Measurements from ENCODE around the gene PARD3.

PARD3 gene

DNA sequence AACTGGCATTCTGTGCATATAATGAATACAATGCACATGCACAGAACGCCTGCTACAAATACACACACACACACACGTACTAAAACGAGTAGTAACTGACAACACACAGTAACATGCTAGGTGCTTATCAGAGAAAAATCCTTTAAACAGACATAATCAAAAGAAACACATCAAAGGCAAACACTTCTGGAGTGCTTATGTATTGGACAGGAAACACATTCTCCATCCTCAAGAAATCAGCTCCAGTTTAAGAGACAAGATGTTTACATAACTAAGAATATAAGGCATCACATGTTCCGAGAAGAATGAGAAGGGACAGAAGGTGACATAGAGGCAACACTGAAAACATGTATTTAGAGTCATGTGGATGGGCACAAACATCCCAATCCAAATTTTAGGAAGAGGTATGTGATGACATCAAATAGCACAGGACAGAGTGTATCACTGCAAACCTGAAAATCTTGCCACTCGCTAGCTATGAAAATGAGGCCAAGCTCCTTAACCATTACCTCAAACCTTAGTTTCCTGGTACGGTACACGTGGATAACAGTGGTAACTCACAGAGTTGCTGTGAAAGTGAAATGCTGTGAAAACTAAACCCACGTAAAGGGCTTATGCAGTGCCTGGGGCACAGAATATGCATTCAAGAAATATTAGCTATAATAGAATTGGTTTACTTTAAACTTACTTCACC, 619.6 kb downstream of the PARD3 start:
- DNase-seq, result no peak

DNA sequence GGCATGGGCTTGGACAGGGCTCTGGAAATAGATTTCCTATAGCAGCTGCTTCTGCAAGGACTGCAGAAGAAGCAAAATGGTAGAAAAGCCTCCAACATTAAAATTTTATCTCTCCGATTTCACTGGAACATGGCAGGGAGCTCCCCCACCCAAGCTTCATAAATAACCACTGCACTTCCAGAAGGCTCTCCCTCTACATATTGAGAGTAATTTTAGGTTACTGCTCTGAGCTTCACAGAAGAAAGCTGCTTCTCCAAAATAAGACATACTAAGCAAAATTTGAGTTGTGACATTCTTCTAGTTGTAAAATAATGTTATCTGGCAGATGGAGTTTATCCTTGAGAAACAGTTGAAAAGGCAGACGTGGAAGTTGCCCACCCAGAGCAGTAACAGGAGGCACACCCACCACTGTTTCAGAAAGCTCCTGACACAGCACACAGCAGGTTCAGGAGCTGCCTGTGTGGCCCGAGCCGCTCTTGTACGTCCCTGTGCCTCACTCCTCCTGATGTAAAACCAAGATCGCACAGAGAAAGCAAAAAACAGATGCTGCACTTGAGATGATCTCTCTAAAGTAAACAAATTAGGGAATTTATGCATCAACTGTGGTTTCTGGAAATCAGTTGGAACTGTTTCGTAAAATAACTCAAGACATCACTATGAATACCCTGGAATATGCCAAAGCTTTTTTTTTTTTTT, 621.0 kb downstream of the PARD3 start:
- DNase-seq, result no peak

- DNase-seq, result no peak
Observed at GRCh38 chr10:34192646-34193045, 622.5 kb downstream of the PARD3 start.

DNA sequence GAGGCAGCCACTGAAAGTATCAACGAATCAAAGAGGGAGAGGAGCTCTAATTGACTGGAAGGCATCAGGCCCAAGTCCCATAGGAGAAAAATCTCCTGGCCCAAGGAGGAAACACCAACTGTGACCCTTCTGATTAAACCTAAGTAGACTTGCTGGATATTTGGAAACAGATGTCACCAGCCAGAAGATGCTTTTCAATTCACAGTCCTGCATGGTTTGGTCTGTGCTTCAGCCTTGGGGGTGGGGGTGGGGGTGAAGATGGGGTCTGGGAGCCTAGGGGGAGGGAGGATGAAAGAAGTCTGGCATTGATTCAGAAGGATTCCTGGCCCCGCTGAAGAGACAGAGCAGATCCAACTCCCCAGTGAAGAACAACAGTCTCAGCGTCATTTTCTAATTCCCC, 623.7 kb downstream of the PARD3 start:
- no peak for DNase-seq

- no peak for DNase-seq
Observed at GRCh38 chr10:34190580-34190979, 624.5 kb downstream of the PARD3 start.

GRCh38 chr10:34189830-34190229, 625.3 kb downstream of the PARD3 start:
- DNase-seq, result no peak

DNA sequence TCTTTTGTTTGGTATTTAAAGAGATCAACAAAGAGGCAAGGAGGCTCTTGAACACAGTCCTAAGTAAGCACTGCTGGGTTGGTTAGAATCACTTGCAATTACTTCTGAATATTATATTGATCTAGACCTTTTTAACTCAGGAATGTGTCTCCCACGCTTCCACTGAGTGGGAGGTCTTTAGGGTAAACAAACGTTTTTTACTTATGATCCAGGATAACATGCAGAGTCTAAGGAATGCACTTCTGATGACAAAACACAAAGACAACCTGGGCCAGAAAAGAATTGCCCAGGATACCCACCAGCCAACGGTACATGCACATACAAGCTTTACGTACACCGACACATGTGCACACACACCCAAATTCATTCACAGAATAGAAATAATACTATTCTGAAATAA, 626.9 kb downstream of the PARD3 start:
- no peak for DNase-seq

- DNase-seq, result no peak
Observed at GRCh38 chr10:34187201-34187600, 627.9 kb downstream of the PARD3 start.

DNA sequence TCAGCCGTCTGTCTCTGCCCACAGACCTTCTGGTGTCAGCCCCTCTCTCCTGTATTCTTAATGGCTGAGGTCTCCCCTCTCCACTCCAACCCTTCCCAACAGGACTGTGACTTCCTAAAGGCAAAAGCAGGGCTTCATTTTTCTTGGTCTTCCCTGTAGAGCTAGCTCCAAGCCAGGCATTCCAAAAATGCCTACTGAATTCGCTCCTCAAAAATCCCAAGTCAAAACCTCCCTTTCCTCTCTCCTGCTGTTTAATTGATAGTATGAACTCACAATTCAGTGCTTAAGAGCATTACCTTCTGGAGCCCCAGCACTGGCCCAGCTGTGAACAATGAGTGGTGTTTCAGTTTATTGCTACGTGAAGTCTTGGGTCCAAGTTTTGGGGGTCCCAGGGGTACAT, 628.4 kb downstream of the PARD3 start:
- DNase-seq, result no peak

DNA sequence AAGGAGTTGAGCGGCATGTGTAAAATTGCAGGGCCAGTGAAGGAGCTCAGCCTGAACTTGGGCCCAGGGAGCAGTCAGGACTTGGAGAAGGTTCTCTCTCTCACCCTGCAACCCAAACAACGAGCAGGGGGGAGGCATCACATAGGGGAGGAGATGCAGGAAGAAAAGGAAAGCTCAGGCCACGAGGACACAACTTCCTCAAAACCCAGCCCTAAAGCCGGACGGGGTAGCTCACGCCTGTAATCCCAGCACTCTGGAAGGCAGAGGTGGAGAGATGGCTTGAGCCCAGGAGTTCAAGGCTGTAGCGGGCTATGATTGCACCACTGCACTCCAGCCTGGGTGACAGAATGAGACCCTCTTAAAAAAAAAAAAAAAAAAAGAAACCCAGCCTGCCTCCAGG, 629.1 kb downstream of the PARD3 start:
- no peak for DNase-seq

DNA sequence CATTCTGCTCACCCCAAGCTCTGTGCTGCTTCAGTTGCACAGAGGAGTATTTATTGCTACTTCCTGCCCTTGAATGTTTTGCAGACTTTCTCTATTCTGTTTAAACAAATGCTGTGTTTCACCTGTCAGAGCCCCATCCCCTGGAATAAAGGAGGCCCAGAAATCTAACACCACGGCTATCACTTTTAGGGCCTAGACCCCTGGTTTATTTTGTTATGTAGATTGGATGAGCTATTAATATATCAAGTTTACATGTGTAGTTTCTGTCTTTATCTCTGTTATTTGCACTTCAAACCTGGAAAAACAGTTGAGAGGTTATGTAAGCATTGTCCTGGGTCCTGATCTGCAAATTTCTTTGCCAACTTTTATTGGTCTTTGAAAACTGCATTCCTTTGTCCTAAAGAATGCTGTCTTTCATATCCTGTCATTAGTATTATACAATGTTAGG, 630.1 kb downstream of the PARD3 start:
- no peak for DNase-seq

DNA sequence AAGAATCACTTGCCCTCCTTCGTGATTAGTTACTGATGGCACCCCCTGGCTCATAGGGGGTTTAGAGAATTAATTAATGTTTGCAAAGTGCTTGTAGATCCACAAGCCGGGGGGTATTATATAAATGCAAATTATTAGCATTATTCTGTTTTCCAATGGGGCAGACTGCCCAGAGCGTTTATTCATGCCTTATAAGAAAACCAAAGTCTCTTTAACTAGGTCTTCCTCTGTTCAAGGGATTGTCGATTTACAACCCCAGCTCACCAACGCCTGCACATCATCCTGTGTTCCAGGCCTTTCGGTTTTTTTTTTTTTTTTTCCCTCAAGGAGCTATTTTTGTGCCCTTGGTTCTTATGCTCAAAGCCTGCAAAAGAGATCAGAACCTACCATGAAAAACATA, 630.7 kb downstream of the PARD3 start:
- DNase-seq, result no peak

DNA sequence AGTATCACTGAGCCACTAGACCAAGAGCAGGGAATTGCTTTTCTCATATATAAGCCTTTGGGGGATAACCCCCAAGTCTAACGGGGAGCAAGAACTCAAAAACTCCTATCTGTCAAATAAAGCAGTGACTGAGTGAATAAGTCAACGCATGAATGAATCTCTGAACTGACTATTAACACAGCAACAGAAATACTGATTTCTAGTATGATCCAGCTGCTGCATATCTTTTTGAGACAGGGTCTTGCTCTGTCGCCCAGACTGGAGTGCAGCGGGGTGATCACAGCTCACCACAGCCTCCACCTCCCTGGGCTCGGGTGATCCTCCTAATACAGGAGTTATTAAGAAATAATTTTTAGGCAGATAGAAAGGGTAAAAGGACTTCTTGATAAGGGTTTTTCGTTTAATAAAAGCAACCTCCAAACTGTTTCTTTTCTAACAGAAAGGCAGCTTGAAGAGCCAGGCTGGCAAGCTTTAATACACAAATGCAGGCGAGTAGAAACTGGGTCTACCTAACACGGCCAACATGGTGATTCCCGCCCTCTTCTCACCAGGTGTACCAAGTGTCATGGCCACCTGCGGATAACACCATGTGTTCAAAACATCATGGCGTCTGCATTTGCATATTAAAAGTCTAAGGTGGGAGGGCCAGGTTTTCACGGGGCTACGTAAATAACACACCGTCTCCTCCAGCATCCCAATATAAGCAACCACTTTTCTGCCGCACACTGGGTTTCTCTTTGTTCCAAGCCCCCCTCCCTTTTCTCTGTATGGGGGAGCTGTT, 631.9 kb downstream of the PARD3 start:
- DNase-seq, result no peak

GRCh38 chr10:34181553-34182300, 633.4 kb downstream of the PARD3 start:
- DNase-seq, result no peak

DNA sequence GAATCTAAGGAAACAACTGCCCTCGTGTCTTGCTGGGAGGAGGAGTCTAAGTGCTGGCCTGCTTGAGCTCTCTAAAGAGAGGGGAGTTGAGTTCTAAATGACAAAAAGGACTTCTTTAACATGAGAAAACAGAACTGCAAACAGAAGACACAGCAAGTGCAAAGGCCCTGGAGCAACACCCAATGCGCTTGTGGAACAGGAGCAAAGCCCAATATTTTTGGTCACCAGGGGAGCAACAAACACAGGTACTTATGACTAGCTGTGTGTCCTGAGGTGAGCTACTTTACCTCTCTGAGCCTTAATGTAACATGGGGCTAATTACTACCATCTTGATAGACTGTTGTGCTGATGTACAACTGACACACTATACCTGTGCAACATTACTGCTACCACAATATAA, 634.3 kb downstream of the PARD3 start:
- DNase-seq, result no peak

DNA sequence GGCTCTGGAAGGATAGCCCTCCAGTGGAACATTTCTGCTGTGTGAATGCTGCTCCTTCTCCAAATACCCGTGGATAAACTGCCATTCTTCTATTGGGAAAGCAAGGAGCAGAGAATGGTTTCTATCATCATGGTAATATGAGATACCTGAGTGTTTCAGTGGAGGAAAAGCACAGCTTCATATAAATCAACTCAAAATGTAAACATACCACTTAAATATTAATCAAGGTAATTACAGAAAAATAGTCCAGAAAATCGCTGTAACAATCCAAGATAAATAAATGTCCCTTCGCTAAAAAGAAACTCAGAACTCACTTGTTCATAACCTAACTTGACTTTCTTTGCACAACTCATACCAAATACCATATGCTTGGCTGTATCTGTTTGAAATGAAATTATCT, 635.8 kb downstream of the PARD3 start:
- DNase-seq, result no peak

GRCh38 chr10:34178756-34179155, 636.3 kb downstream of the PARD3 start:
- DNase-seq, result no peak

DNA sequence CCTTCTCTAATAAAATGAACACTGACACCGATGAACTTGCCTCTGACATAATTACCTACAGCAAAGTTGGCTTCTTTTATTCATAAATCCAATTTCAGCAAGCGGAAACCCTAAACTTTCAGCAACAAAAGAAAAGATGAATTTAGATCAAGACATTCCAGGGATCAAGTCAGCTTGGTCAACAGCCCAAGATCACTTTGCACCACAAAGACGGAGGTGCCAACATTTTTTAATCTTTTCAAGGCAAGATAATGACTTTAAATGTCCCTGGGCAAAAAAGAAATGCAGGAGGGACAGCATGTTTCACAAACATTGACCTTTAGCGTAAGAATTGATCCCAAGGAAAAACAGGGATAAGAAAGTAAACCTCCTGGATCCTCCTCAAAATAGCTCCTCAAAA, 636.9 kb downstream of the PARD3 start:
- no peak for DNase-seq

DNA sequence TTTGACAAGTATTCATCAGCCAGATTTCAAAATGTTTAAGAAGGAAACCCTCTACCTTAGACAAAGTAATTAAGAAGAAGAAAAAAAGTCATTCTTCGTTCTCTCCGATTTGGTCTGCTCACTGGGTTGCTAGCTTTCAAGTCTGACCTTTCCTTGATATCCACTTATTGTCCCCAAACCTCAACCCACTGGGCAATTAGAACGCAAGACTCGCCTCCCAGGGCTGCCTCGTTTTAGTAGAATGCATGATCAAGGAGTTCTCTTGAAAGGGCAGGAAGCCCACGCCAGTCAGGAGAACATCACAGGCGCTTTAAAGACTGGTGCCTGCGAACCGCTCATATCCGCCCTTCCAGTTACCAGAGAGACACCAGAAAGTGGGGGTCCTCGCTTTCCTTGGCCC, 637.7 kb downstream of the PARD3 start:
- no peak for DNase-seq

DNA sequence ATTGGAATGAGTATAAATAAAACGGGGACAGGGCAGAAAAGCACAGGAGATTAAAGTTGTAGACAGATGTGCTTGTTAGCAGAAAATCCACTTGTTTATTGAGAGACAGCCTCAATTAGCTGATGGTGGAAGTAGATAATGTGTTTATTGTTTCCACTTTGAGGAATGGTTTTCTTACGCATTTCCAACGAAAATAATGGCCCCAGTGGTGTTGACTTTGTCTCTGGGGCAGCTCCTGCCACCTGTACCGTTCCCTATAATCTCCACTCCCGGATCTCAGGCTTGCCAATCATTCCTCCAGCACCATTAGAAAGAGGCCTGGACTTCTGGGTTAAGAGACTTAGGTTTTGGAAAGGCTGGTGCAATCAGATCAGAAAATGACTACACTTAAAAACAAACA, 638.7 kb downstream of the PARD3 start:
- DNase-seq, result no peak

DNA sequence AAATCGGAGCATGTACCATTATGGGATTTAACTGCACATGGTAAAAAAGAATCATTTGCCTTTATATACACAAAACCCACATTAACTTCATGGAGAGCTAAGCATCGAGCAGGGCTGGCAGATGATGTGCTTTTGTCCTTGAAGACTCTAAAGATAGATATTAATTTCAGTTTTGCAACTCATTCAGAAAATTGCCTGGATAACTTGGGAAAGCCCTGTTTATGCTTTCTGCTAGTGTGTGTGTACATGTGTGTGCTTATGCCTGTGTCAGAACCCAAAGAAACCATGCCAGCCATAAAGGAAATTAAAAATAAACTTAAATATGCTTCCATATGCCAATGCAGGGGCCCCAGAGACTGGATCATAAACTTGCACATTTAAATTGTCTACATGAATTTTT, 640.0 kb downstream of the PARD3 start:
- DNase-seq, result no peak

- DNase-seq, result no peak
Observed at GRCh38 chr10:34172936-34173533, 642.1 kb downstream of the PARD3 start.

Measured in effector CD4-positive, alpha-beta T cell (primary cell).